ENCODE measurements around the gene NLRP5. TPM values are rescaled to one million over a fixed set of nuclear protein-coding genes. Genes with fewer than 3 reads are reported as not detected.
"Not testable (repeated sequence)": the region's sequence is repeated elsewhere in the genome, so short reads cannot be mapped to it uniquely, and the experiment has no call there.

Gene NLRP5
- total and polyA plus RNA-seq, 2 of the 8 experiments (the other 6 are each of a cell fraction or from before 2014, with no cell fraction given), result not detected

- H4K5ac ChIP-seq (ENCODE audit: insufficient read length, low read depth, low read length); H2BK5ac ChIP-seq (ENCODE audit: low read depth, low read length); H3K79me2 ChIP-seq (ENCODE audit: control insufficient read depth in 1 of 2, insufficient read depth in 2 of 2, low read length in 2 of 2); H3K18ac ChIP-seq (ENCODE audit: extremely low read depth, low read length); H3K4me1 ChIP-seq (replicated peaks in 1 of 4; ENCODE audit: control insufficient read depth in 3 of 4, insufficient read depth in 4 of 4, low read length in 3 of 4); H2BK120ac ChIP-seq (replicated peaks; ENCODE audit: low read depth, low read length); H2BK20ac ChIP-seq (ENCODE audit: low read length); CTCF ChIA-PET (ENCODE audit: partially characterized antibody); H3K4me2 ChIP-seq (ENCODE audit: insufficient read depth in 1 of 2, low read depth in 2 of 2, low read length in 2 of 2); H4K8ac ChIP-seq (ENCODE audit: extremely low read depth, insufficient read depth, low read length); H3K4me3 ChIP-seq (ENCODE audit: extremely low read depth in 1 of 4, insufficient read depth in 2 of 4, low read depth in 3 of 4, low read length in 4 of 4); H3K79me1 ChIP-seq (ENCODE audit: low read depth, low read length); H3K14ac ChIP-seq (ENCODE audit: insufficient read length); FAIRE-seq; H2BK15ac ChIP-seq (ENCODE audit: low read length); H3K56ac ChIP-seq (replicated peaks; ENCODE audit: insufficient read length, low read depth, low read length); H4K91ac ChIP-seq (replicated peaks; ENCODE audit: insufficient read length, low read length); H3K23ac ChIP-seq (ENCODE audit: insufficient read length); H3K23me2 ChIP-seq (ENCODE audit: low read depth, low read length); H2BK12ac ChIP-seq (ENCODE audit: low read depth, low read length); H3K4ac ChIP-seq (replicated peaks; ENCODE audit: insufficient read length, low read depth, low read length); POLR2A ChIA-PET (ENCODE audit: partially characterized antibody); H4K20me1 ChIP-seq (replicated peaks in 1 of 2; ENCODE audit: control insufficient read depth in 1 of 2, insufficient read depth in 2 of 2, low read length in 2 of 2); H3K27me3 ChIP-seq (replicated peaks in 1 of 4; ENCODE audit: control insufficient read depth in 3 of 4, extremely low read depth in 1 of 4, insufficient read depth in 3 of 4, low read length in 3 of 4); H3K9ac ChIP-seq (replicated peaks in 1 of 4; ENCODE audit: extremely low read depth in 1 of 4, low read depth in 3 of 4, low read length in 3 of 4); H2AFZ ChIP-seq (ENCODE audit: low read length); H2AK5ac ChIP-seq (ENCODE audit: low read depth, low read length); H3K27ac ChIP-seq (ENCODE audit: low read depth, low read length); H3K36me3 ChIP-seq (ENCODE audit: control insufficient read depth in 2 of 4, insufficient read depth in 4 of 4, low read length in 3 of 4); DNase-seq (ENCODE audit: low read depth in 1 of 2, low spot score in 2 of 2): not testable (repeated sequence)
- WGBS, 2 experiments (ENCODE audit: extremely low coverage in 1 of 2, insufficient coverage in 1 of 2, insufficient read length in 1 of 2, insufficient replicate concordance in 2 of 2, low coverage in 1 of 2, low lambda C conversion rate in 2 of 2, missing lambda C conversion rate in 1 of 2), result 82% methylated on average over 18 of the region's 19 CpGs; no CpG with 5 or more reads in 1 of the 2 experiments
- H3K9me3 ChIP-seq (ENCODE audit: insufficient read depth in 2 of 2, low read depth in 1 of 2, low read length in 1 of 2), result peaks cover 70 to 89% of the 10 kb centered on the region in 2 experiments
Measured at GRCh38 chr19:55950566-55950965, 36.0 kb upstream of the NLRP5 start.
